HG02885 (cell line): ENCODE data around the gene IL12RB1.

Experiments used
- ATAC-seq: cut with Tn5 transposase; IDR thresholded peaks from one replicate; pipeline ENCODE4 v1.9.1; 2021; ENCODE audit warnings: mild to moderate bottlenecking; ENCODE audit not compliant: unreplicated experiment, poor library complexity

Gene IL12RB1

DNA sequence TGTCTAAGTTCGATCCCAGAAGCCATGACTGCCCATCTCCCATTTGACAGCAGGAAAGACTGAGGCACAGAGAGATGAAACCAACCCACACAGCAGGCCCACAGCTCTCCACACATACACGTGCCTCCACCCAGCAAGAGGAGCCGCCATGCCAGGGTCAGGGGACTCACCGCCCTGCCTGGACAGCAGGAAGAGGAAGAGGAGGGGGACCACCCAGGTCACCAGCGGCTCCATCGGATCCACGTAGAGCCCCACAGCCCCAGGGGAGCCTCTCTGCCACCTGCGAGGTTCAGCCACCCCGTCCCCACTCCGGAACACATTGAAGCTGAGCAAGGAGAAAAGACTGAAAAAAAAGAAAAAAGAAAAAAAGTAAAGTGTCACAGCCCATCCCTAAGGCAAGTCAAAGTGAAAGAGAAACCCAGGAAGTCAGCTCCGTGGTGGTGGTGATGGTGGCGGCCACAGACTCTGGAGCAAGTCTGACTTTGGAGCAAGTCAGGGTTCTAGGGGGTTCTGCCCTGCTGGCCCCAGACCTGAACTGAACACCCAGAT, at the start of gene IL12RB1:
TSS of gene IL12RB1 (minus strand) at position 345 of the 549 bp plus-strand sequence. CDS start at position 234, 111 bp downstream.
- ATAC-seq = no peak

DNA sequence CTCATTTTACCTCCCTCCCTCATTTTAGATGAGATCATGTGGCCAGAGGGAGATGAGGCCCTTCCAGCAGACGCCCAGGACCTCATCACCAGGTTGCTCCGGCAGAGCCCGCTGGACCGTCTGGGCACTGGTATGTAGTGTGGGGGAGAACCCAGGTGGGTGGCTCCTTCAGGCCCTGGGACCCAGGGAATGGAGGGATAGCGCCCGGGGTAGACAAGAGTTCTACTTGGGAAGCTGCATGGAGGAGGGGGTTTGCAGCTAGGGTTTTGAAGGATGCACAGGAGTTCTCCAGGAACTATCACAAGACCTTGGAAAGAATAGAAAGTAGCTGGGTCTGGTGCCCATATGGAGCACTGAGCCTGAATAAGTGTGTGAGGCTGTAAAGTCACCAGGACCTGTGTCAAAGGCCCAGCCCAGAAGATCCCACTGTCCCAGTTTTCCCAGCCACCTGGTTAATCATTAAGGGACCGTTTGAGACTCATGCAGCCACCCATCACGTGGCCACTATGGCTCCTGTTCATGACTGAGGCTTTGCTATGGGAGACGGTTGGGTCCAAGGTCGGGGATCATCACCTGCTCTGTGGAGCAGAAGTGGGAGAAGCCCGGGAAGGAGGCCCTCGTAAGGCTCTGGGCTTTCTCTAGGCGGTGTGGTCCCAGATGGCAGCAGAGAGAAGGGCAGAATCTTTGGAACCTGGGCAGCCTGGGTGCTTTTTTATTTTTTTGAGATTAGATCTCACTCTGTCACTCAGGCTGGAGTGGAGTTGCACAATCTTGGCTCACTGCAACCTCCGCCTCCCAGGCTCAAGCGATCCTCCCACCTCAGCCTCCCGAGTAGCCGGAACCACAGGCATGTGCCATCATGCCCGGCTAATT, 49.2 kb upstream of the IL12RB1 start:
- ATAC-seq = no peak

DNA sequence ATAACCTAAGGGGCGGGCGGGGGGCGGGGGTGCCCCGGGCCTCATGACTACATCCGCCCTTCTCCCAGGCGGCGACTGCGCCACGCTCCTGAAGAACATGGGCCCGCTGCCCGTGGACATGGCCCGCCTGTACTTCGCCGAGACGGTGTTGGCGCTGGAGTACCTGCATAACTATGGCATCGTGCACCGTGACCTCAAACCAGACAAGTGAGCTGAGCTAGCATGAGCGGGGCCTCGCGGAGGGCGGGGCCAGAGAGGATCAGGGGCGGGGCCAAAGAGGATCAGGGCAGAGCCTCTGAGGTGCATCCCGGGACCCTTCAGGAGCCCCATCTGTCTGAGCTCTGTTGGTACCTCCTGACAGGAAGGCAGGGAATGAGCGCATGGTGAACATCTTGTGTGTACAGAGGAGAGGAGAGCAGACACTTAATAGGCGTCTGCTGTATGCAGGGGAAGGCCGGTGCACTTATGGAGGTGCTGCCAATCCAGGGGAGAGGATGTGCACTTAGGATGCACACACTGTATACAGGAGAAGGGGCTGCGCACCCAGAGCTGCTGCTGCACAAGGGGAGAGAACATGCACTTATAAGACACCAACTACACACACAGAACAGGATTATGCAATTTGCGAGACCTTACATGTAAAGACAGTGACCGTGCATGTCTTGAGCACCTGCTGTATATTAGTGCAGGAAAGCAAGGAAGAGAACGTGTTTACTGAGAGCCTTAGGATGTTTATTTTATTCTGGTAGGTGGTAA, 45.3 kb upstream of the IL12RB1 start:
- no peak for ATAC-seq

- ATAC-seq = no peak
Measured at GRCh38 chr19:18130523-18131242, 43.9 kb upstream of the IL12RB1 start.

- no peak for ATAC-seq
Measured at GRCh38 chr19:18128805-18129204, 42.1 kb upstream of the IL12RB1 start.

GRCh38 chr19:18128044-18128443, 41.3 kb upstream of the IL12RB1 start:
- no peak for ATAC-seq

DNA sequence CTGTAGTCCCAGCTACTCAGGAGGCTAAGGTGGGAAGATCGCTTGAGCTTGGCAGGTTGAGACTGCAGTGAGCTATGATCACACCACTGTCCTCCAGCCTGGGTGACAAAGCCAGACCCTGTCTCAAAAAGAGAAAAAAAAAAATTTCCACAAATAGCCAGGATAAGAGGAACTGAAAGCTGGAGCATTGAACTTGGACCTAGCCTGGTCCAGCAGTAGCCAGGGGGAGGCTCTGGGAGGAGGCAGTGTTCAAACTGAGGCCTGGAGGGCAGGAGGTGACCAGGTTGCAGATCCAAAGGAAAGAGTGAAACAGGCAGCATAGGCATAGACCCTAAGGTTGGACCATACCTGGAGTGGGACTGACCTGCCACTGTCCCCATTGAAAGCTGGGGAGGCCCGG, 39.4 kb upstream of the IL12RB1 start:
- ATAC-seq = no peak

DNA sequence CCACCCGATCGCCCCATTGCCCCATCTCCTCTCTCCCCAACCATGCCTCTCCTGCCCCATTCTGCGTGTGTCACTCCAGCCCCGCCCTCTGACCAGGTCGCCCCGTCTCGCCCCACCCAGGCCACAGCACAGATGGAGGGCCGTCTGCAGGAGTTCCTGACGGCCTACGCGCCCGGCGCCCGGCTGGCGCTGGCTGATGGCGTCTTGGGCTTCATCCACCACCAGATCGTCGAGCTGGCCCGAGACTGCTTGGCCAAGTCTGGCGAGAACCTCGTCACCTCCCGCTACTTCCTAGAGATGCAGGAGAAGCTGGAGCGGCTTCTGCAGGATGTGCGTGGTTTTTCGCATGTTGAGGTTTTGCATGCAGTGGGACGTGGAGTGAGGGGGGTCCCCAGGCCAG, 37.1 kb upstream of the IL12RB1 start:
- no peak for ATAC-seq

- no peak for ATAC-seq
Measured at GRCh38 chr19:18122860-18123795, 36.4 kb upstream of the IL12RB1 start.

DNA sequence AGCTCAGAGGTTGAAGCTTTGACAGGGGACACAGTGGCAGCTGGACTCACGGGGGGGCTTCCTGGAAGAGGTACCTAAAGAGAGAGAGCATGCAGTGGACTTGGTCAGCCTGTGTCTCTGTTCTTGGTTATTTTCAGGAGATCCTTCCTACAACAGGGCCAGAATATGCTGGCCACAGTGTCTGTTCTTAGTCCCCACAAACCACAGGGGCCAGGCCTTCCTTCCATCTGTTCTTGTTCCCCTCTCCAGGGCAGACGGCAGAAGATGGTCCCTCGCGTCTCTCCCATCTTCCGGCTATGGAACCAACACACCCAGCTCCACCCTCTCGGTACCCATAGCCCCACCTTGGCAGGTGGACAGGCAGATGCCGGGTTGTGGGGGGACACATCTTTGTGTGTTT, 35.7 kb upstream of the IL12RB1 start:
- ATAC-seq = no peak

DNA sequence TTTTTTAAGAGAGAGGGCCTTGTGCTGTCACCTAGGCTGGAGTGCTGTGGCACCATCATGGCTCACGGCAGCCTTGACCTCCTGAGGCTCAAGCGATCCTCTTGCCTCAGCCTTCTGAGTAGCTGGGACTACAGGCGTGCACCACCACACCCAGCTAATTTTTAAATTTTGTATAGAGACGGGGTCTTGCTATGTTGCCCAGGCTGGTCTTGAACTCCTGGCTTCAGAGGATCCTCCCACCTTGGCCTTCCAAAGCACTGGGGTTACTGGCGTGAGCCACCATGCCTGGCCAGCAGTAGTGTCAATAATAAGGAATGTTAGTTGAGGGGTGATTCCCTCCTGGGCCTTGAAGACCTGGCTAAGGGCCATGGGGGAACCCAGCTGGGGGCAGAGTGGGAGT, 34.4 kb upstream of the IL12RB1 start:
- no peak for ATAC-seq

DNA sequence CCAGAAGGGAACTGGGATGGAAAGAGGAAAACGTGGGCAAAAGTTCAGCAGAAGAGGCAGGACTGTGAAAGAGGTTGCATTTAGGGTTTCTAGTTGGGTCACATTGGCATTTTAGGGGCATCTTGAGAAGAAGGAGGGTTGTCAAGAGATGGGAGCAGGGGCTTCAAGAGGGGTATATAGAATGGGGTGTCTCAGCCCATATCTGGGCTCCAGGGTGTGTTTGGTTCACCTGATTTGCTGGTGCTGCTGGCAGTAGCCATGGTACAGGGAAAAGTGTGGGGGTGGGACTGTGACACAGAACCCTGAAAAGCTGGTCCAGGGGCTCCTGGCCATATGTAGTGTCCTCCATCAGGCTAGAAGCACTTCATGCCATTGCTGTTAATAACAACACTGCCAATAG, 33.4 kb upstream of the IL12RB1 start:
- no peak for ATAC-seq

GRCh38 chr19:18119717-18120105, 33.0 kb upstream of the IL12RB1 start:
- ATAC-seq = no peak

DNA sequence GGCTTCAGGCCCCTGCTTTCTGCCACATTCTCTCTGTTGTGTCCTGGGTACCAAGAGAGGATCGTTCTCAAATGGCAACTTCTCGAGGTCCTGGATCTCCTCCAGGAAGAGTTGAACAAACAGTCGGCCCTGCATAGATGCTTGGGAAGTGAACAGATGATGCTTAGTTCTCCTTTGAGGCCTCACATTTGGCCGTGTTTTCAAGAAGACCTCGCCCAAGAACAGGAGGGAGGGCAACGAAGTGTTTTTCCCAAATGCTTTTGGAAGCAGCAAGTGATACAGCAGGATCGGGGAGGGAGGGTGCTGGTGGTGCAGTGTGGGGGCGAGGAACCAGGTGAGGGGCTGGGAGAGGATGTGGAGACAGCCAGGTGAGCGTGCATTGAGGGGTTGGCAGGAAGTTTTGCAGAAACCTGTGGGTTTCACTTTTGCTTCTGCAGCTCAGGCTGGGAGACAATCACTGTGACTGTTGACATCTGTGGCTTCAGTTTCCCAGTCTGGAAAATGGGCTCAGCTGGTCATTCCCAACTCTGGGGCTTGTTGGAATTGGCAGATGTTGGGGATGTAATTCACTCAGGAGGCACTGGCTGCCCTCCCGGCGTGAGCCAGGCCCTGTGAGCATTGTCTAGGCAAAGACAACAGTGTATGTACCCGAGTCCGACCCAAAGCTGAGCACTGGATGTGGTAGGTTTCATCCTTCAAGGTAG, 32.4 kb upstream of the IL12RB1 start:
- ATAC-seq = no peak

DNA sequence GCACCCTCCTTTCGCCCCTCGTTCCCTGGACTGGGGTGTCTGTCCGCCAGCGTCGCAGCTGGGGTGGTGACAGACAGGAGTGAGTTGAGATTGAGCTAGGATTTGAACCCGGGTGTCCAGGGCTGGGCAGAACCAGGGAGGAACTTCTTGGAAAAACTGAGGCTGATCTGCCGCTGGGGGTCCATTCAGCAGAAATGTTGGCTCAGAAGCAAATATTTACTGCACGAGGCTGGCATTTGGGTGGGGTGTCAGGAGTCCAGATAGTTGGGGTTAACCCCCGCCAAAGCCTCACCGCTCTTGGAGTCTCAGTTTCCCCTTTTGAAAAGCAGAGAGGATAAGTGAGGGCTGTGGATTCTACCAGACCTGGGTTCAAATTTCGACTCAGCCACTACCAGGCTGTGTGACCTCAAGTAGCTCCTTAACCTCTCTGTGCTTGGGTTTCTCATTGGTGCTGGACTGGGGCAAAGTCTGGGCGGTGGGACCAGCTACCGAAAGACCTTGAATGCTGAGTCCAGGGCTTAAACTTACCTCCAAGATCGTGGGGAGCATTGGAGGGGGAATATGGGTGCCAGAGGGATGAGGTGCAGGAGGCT, 31.8 kb upstream of the IL12RB1 start:
- no peak for ATAC-seq

- peak; percentile 89 for ATAC-seq
Measured at GRCh38 chr19:18117692-18118378, 31.1 kb upstream of the IL12RB1 start.

- ATAC-seq = no peak
Measured at GRCh38 chr19:18117364-18117691, 30.6 kb upstream of the IL12RB1 start.

- no peak for ATAC-seq
Measured at GRCh38 chr19:18114483-18114882, 27.7 kb upstream of the IL12RB1 start.
